ENCODE measurements around the gene MDM4. TPM values are rescaled to one million over a fixed set of nuclear protein-coding genes. Genes with fewer than 3 reads are reported as not detected.
A peak's percentile ranks its signal among the peaks of the same experiment; 100 is the strongest.
"Not testable (repeated sequence)": the region's sequence is repeated elsewhere in the genome, so short reads cannot be mapped to it uniquely, and the experiment has no call there.

Gene MDM4
- total RNA-seq, 1 donor from 2014 or later = 9.9 TPM

DNA sequence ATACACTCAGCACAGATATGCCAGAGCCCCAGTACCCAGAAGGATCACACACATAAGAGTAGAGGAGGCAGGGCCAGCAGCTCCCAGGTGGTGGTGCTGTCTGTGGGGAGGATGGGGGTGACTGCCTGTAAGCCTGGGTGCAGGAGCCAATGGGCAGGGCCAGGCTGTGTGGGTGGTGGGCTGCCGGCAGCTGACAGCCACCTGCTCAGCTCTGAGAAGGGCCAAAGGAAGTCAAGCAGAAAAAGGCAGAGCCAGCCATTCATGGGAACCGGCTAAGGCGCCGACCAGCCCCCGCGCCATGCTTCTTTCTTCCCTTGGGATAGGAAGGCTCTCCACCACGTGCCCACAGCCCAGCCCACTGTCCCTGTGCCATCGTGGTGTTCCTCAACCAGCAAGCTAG lies 35.7 kb upstream of the MDM4 start:
- H3K27ac ChIP-seq = peak overlapping the region in 1 of 2 donors; percentile 59
- H3K4me1 ChIP-seq = peaks cover 28 to 55% of the 10 kb centered on the region in 2 donors
- no peak for TF ChIP-seq CTCF (IDR thresholded peaks at IDR 0.05)
- H3K27me3 ChIP-seq = no peaks in the 10 kb centered on the region
- H3K4me3 ChIP-seq = no peak overlapping the region
- H3K36me3 ChIP-seq = no peaks in the 10 kb centered on the region
- no peak for DNase-seq (ENCODE audit: low spot score in 2 of 2)
- H3K9me3 ChIP-seq = no peaks in the 10 kb centered on the region
- intact Hi-C loops (cut with DNase I) = no loop called here

DNA sequence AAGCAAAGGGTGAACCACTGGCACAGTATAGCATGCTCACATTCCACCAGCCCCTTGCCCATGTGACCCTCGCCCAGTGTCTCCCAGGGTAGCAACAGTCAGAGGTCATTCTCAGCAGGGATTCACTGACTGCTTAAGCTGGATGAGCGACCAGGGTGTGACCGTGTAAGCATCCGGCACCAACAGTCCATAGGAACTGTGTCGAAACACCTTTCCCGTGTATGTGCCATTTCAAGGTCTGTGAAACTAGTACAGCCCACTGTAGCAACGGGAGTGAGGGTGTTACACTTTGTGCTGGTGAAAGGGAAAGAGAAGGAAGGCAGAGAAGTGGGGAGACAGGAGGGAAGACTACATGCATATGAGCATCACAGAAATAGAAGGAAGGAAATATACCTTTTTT lies 32.4 kb upstream of the MDM4 start:
- Histone ChIP-seq H3K4me3 (no peak overlapping the region), H3K36me3 (no peaks in the 10 kb centered on the region), H3K27me3 (no peaks in the 10 kb centered on the region), H3K9me3 (no peaks in the 10 kb centered on the region), H3K27ac (no peak overlapping the region), H3K4me1 (peaks cover 13 to 33% of the 10 kb centered on the region in 2 donors)
- no peak for DNase-seq (ENCODE audit: low spot score in 2 of 2)
- intact Hi-C loops (cut with DNase I) = no loop called here
- no peak for TF ChIP-seq CTCF (IDR thresholded peaks at IDR 0.05)

DNA sequence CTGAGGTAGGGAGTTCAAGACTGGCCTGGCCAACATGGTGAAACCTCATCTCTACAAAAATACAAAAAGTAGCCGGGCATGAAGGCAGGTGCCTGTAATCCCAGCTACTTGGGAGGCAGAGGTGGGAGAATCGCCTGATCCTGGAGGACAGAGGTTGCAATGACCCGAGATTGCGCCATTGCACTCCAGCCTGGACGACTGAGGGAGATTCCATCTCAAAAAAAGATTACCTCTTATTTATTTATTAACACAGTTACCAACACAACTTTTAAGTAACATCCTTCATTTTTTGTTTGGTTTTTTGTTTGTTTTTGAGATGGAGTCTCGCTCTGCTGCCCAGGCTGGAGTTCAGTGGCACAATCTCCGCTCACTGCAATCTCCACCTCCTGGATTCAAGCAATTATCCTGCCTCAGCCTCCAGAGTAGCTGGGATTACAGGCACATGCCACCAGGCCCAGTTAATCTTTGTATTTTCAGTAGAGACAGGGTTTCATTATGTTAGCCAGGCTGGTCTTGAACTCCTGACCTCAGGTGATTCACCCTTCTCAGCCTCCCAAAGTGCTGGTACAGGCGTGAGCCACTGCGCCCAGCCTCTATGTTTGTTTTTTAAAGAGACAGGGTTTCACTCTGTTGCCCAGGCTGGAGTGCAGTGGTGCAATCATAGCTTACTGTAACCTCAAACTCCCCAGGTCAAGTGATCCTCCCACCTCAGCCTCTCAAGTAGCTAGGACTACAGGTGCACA lies 29.5 kb upstream of the MDM4 start:
- H3K27me3 ChIP-seq; H3K27ac ChIP-seq; intact Hi-C loops (cut with DNase I); DNase-seq (ENCODE audit: low spot score in 2 of 2); H3K4me3 ChIP-seq; H3K36me3 ChIP-seq; H3K9me3 ChIP-seq: not testable (repeated sequence)
- H3K4me1 ChIP-seq = peaks cover 0 to 18% of the 10 kb centered on the region in 2 donors

DNA sequence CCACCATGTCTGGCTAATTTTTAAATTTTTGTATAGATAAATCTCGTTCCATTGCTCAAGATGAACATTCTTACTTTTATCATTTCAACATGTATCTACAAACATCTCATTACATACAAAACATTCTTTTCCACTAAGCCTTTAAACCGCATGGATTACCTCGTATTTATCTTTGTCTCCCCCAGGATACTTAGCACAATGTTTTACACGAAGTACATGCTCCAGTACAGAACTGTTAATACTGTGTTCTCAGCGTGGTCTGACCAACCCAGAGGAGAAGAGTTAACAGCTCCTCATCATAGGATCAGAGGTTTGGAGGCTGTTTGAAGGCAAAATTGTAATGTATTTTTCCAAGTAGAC lies 29.0 kb upstream of the MDM4 start:
- no peaks in the 10 kb centered on the region for H3K9me3 ChIP-seq
- H3K36me3 ChIP-seq = no peaks in the 10 kb centered on the region
- intact Hi-C loops (cut with DNase I) = no loop called here
- no peak overlapping the region for H3K4me3 ChIP-seq
- DNase-seq (ENCODE audit: low spot score in 2 of 2) = no peak
- no peak overlapping the region for H3K27ac ChIP-seq
- H3K27me3 ChIP-seq = no peaks in the 10 kb centered on the region
- peaks cover 0 to 14% of the 10 kb centered on the region in 2 donors for H3K4me1 ChIP-seq
- TF ChIP-seq CTCF (IDR thresholded peaks at IDR 0.05) = no peak

GRCh38 chr1:204491655-204492054 lies 24.6 kb upstream of the MDM4 start:
- no peak for TF ChIP-seq CTCF (IDR thresholded peaks at IDR 0.05)
- intact Hi-C loops (cut with DNase I) = no loop called here
- Histone ChIP-seq H3K9me3 (no peaks in the 10 kb centered on the region), H3K4me1 (peaks cover 4 to 24% of the 10 kb centered on the region in 2 donors), H3K36me3 (no peaks in the 10 kb centered on the region), H3K27ac (peak overlapping the region; percentile 84 to 90), H3K4me3 (peak overlapping the region in 1 of 2 donors; percentile 12), H3K27me3 (no peaks in the 10 kb centered on the region)
- DNase-seq (ENCODE audit: low spot score in 2 of 2) = no peak

DNA sequence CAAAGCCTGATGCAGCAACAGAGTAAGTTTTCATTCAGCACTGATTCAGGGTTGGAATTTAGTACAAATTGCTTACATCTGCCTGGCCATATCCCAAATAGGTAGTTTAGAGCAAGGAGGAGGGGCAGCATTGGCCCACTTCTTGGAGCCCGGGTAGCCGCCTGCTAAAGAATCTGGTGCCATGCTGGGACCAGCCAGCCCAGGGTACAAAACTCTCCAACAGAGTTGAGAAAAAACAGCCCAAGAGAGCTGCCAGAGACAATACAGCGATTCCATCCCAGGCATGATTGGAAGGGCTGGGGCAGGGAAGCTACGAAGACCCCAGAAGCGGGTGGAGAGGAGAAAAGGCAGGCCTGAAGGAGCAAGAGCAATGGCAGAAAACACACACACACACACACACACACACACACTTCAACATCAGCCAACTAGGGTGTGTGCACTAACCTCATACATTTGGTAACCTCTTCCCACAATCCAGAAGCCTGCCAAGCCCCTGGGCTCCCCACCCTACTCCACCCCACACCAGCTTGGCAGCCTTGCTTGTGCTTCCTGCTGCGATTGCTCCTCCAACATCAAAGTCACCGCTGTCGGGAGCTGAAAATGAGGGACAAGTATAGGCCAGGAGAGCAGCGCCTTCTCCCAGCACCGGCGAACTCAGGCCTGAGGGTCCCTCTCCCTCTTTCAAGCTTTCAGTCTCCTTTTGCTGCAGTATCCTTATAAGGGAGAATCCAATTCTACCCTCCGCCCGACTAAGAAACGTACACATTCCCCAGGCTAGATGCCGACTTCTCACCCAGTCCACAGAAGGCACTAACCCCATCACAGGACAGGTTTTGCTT lies 22.8 kb upstream of the MDM4 start:
- peak in 1 of 2 donors; percentile 82 for DNase-seq (ENCODE audit: low spot score in 2 of 2)
- TF ChIP-seq CTCF (IDR thresholded peaks at IDR 0.05) = no peak
- intact Hi-C loops (cut with DNase I) = no loop called here
- H3K36me3 ChIP-seq = no peaks in the 10 kb centered on the region
- peak overlapping the region; percentile 93 to 96 for H3K4me3 ChIP-seq
- H3K9me3 ChIP-seq = no peaks in the 10 kb centered on the region
- peak overlapping the region; percentile 84 to 90 for H3K27ac ChIP-seq
- no peaks in the 10 kb centered on the region for H3K27me3 ChIP-seq
- H3K4me1 ChIP-seq = peaks cover 4 to 24% of the 10 kb centered on the region in 2 donors
